Tibial nerve (tissue), 4 donors: ENCODE measurements around the gene SF1. TPM values are rescaled to one million over a fixed set of nuclear protein-coding genes. Genes with fewer than 3 reads are reported as not detected.

Experiments used
- DNase-seq, 2 donors: peaks; one replicate each; pipeline ENCODE4 v3.0.0-alpha.2; 2019; ENCODE audit warnings: low spot score in 2 of 2
- H3K27ac ChIP-seq, 4 donors: fragments of 200-600 bp; sonication (generic) in 3 of 4; one replicate each; pipeline ENCODE4 v1.5.1; 2017 to 2019; ENCODE audit warnings: mild to moderate bottlenecking in 1 of 4
- H3K27me3 ChIP-seq, 2 donors: fragments of 200-600 bp; sonication (generic) in 1 of 2; one replicate each; pipeline versions ENCODE4 v1.5.1 to v1.6.0; 2017 to 2019
- H3K36me3 ChIP-seq, 3 donors: fragments of 200-600 bp; sonication (generic); one replicate each; pipeline ENCODE4 v1.5.1; 2018 to 2019
- H3K4me1 ChIP-seq, 4 donors: fragments of 200-600 bp; sonication (generic) in 3 of 4; one replicate each; pipeline ENCODE4 v1.5.1; 2017 to 2019
- H3K4me3 ChIP-seq, 4 donors: fragments of 200-600 bp; sonication (generic) in 3 of 4; one replicate each; pipeline ENCODE4 v1.5.1; 2017 to 2019; ENCODE audit warnings: mild to moderate bottlenecking in 1 of 4, moderate library complexity in 1 of 4
- H3K9me3 ChIP-seq, 4 donors: fragments of 200-600 bp; sonication (generic) in 3 of 4; one replicate each; pipeline ENCODE4 v1.5.1; 2017 to 2019
- EP300 ChIP-seq, 2 donors: sonication (generic); formaldehyde crosslinking; IDR thresholded peaks; one replicate each; pipeline ENCODE4 v1.6.1; 2017; ENCODE audit warnings: antibody characterized with exemption in 2 of 2, mild to moderate bottlenecking in 1 of 2
- POLR2A ChIP-seq, 2 donors: fragments of 450-650 bp; IDR thresholded peaks; one replicate each; pipeline ENCODE4 v1.6.1; 2017; ENCODE audit warnings: antibody characterized with exemption in 2 of 2, mild to moderate bottlenecking in 2 of 2, moderate library complexity in 2 of 2
- WGBS, 2 donors: methylation state at CpG; one replicate each; pipeline ENCODE4 v1.1.5; 2018; 5-methylcytosine and 5-hydroxymethylcytosine counted together
- total RNA-seq, 4 donors: library from RNA; depleted of rRNA; stranded (reverse); fragments of >200 nt; gene quantifications; one replicate each; pipeline ENCODE4 v1.1.0, GENCODE V29; 2016
- TF ChIP-seq, protein P1 (sequence below), 5 experiments: fragments of 200-600 bp in 3 of 5; fragments of 450-650 bp in 2 of 5; sonication (generic) in 3 of 5; IDR thresholded peaks; one replicate each; pipeline ENCODE4 v1.5.1; 2016 to 2019; ENCODE audit warnings: antibody characterized with exemption in 5 of 5, mild to moderate bottlenecking in 3 of 5, moderate library complexity in 2 of 5

Gene SF1
- total RNA-seq, 4 donors from 2014 or later = 368 to 416 (median 372) TPM

DNA sequence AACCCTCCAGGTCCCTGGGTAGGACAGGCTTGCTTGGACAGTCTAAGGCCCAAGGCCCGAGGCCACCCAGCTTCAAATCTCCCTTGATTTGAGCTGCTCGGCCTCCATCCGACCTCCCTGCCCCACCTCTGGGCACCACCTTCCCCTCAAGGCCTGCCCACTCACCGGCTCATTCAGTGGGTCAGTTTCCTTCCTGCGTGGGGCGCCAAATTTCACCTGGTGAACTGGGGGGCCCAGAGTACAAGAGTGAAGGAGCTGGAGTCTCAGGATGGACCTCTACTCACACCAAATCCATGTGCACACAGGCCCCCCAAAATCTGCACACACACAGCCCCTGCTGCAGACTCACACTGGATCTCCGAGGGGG, 20.9 kb upstream of the SF1 start:
- Histone ChIP-seq H3K4me1 (peaks cover 0 to 23% (median 12%) of the 10 kb centered on the region in 4 donors), H3K9me3 (no peaks in the 10 kb centered on the region), H3K27ac (no peak overlapping the region), H3K36me3 (peaks cover 0 to 44% (median 10%) of the 10 kb centered on the region in 3 donors), H3K4me3 (no peak overlapping the region), H3K27me3 (no peaks in the 10 kb centered on the region)
- TF ChIP-seq, protein P1, sequence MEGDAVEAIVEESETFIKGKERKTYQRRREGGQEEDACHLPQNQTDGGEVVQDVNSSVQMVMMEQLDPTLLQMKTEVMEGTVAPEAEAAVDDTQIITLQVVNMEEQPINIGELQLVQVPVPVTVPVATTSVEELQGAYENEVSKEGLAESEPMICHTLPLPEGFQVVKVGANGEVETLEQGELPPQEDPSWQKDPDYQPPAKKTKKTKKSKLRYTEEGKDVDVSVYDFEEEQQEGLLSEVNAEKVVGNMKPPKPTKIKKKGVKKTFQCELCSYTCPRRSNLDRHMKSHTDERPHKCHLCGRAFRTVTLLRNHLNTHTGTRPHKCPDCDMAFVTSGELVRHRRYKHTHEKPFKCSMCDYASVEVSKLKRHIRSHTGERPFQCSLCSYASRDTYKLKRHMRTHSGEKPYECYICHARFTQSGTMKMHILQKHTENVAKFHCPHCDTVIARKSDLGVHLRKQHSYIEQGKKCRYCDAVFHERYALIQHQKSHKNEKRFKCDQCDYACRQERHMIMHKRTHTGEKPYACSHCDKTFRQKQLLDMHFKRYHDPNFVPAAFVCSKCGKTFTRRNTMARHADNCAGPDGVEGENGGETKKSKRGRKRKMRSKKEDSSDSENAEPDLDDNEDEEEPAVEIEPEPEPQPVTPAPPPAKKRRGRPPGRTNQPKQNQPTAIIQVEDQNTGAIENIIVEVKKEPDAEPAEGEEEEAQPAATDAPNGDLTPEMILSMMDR (IDR thresholded peaks at IDR 0.05) = no peak
- TF ChIP-seq POLR2A (IDR thresholded peaks at IDR 0.05) (no peak), EP300 (IDR thresholded peaks at IDR 0.05) (no peak)
- WGBS, 2 donors = 73 to 74% methylated on average over 7 of the region's 7 CpGs
- DNase-seq = no peak

DNA sequence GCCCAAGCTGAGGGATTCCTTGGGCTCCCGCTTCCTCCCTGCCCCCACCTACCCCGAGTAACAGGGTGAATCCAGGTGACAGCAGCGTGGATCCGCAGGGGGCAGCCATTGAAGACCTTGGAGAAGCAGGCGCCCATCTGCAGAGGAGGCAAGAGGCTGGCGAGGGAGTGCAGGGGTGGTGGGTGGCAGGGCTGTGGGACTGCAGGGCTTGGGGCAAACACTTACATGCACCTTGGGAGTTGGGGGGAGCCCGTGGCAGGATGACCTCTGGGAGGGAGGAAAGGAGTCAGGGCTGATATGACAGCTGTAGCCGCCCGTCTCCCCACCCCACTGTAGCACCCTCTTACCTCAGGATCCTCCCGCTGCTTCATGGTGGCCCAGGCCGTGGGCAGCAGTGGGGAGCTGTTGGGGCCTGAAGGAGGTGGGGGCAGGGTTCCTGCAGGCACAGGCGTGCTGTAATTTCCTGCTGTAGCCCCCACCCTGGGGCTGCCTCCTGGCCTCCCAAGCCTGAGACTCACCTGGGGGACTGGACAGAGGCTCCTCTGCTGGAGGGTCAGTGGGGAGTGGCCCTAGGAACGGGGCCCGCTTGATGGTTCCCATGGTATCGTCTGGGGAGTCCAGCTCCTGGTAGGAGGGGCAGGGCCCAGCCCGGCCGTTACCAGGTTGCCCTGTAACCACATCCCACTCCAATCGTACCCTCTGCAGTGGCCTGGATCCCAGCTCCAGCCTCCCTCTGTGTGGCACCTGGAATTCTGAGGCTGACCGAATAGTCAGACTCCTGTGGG, 18.6 kb upstream of the SF1 start:
- Histone ChIP-seq H3K27me3 (no peaks in the 10 kb centered on the region), H3K4me1 (peaks cover 0 to 5% (median 2%) of the 10 kb centered on the region in 4 donors), H3K9me3 (no peaks in the 10 kb centered on the region), H3K36me3 (peaks cover 0 to 56% (median 10%) of the 10 kb centered on the region in 3 donors), H3K27ac (no peak overlapping the region), H3K4me3 (no peak overlapping the region)
- WGBS, 2 donors = 84 to 94% methylated on average over 17 to 19 of the region's 19 CpGs
- TF ChIP-seq POLR2A (IDR thresholded peaks at IDR 0.05) (no peak), EP300 (IDR thresholded peaks at IDR 0.05) (no peak)
- TF ChIP-seq, protein P1 (IDR thresholded peaks at IDR 0.05) = no peak
- DNase-seq = no peak

DNA sequence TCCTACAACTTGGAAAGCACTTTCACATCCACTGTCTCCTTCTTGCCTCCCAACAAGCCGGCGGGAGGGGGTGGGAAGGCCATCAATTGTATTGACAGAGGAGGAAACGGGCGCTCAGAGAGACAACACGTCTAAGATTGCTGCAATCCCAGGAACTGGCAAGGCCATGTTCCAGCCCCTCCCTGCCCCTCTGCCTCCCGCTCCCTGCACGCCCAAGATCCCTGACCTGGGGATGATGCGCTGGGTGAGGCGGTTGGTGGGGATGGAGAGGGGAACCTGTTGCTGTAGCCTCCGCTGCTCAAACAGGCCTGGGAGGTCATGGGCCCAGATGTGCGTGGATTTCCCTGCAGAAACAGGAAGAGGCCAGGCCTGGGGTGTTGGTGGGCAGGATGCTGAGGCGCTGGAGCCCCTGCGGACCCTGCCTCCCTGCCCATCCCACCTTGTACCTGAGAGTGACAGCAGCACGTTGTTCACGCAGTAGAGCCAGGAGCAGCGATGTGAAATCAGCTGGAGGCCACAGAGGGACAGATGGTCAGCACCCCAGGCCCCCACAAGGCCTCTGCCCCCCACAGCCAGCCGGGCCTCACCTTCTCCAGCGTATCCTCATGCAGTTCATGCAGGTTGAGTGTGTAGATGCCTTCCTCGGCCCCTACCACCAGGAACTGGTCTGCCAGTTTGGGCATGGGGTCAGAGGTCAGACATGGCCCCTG, 17.9 kb upstream of the SF1 start:
- no peak for TF ChIP-seq POLR2A (IDR thresholded peaks at IDR 0.05)
- TF ChIP-seq EP300 (IDR thresholded peaks at IDR 0.05) = no peak
- TF ChIP-seq, protein P1 (IDR thresholded peaks at IDR 0.05) = no peak
- peaks cover 0 to 63% (median 10%) of the 10 kb centered on the region in 3 donors for H3K36me3 ChIP-seq
- no peak overlapping the region for H3K4me3 ChIP-seq
- WGBS, 2 donors = 72 to 77% methylated on average over 11 to 16 of the region's 19 CpGs
- no peak for DNase-seq
- no peaks in the 10 kb centered on the region for H3K4me1 ChIP-seq
- no peaks in the 10 kb centered on the region for H3K9me3 ChIP-seq
- no peak overlapping the region for H3K27ac ChIP-seq
- no peaks in the 10 kb centered on the region for H3K27me3 ChIP-seq

DNA sequence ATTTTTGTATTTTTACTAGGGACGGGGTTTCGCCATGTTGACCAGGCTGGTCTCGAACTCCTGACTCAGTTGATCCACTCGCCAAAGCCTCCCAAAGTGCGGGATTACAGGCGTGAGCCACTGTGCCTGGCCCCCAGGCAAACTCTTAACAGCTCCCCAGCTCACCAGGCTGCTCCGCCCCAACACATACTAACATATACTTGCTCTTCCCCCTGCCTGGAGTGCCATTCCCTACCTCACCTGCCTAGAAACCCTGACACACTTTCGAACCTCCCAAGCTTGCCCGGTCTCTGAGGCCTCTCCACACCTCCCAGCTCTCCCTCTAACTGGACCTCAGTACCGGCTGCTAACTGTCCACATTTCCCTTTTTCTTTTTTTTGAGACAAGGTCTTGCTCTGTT, 16.2 kb upstream of the SF1 start:
- no peaks in the 10 kb centered on the region for H3K27me3 ChIP-seq
- H3K4me3 ChIP-seq = no peak overlapping the region
- WGBS, 2 donors = 96 to 97% methylated on average over 10 of the region's 10 CpGs
- H3K4me1 ChIP-seq = no peaks in the 10 kb centered on the region
- H3K9me3 ChIP-seq = no peaks in the 10 kb centered on the region
- TF ChIP-seq POLR2A (IDR thresholded peaks at IDR 0.05) (no peak), EP300 (IDR thresholded peaks at IDR 0.05) (no peak)
- TF ChIP-seq, protein P1 (IDR thresholded peaks at IDR 0.05) = no peak
- no peak overlapping the region for H3K27ac ChIP-seq
- DNase-seq = no peak
- H3K36me3 ChIP-seq = peaks cover 0 to 73% (median 10%) of the 10 kb centered on the region in 3 donors
